ENCODE measurements around the gene CACNB1.

DNA sequence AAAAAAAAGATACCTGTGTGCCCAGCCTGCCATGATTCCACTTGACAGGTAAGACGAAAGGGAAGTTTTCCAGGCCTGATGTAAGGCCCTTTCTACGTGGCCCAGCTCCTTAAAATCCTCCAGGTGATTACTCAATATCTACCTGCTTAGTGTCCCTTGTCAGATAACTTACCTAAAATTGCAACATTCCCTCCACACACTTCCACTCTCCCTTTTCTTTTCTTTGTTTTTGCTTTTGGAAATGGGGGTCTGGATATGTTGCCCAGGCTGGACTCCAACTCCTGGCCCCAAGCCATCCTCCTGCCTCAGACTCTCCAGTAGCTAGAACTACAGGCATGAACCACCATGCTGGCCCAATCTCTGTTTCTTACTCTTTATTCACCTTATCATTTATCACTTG, 38.8 kb downstream of the CACNB1 start:
- TF ChIP-seq, protein P1, sequence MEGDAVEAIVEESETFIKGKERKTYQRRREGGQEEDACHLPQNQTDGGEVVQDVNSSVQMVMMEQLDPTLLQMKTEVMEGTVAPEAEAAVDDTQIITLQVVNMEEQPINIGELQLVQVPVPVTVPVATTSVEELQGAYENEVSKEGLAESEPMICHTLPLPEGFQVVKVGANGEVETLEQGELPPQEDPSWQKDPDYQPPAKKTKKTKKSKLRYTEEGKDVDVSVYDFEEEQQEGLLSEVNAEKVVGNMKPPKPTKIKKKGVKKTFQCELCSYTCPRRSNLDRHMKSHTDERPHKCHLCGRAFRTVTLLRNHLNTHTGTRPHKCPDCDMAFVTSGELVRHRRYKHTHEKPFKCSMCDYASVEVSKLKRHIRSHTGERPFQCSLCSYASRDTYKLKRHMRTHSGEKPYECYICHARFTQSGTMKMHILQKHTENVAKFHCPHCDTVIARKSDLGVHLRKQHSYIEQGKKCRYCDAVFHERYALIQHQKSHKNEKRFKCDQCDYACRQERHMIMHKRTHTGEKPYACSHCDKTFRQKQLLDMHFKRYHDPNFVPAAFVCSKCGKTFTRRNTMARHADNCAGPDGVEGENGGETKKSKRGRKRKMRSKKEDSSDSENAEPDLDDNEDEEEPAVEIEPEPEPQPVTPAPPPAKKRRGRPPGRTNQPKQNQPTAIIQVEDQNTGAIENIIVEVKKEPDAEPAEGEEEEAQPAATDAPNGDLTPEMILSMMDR (IDR thresholded peaks at IDR 0.05), result no peak
- TF ChIP-seq EP300 (IDR thresholded peaks at IDR 0.05), result no peak
- no peak for TF ChIP-seq POLR2A (IDR thresholded peaks at IDR 0.05)
